Right kidney (tissue), 9 donors: ENCODE measurements around the gene MNS1.
"Not testable (repeated sequence)": the region's sequence is repeated elsewhere in the genome, so short reads cannot be mapped to it uniquely, and the experiment has no call there.

ENCODE experiments used
- DNase-seq: peaks from one replicate; pipeline ENCODE4 v3.0.0-alpha.2; 2016
- long read RNA-seq, 8 donors: transcript quantifications; one replicate each; lab custom pipeline, GENCODE V29; 2026

The MNS1 gene
- long read RNA-seq, donor 1, partial matches to known transcripts: 43 of 48 reads
- long read RNA-seq, donor 1, other reads (novel, unspliced or antisense): 0 of 48 reads
- long read RNA-seq, donor 2, partial matches to known transcripts: 14 of 15 reads
- long read RNA-seq, donor 2, other reads (novel, unspliced or antisense): 0 of 15 reads
- long read RNA-seq, donor 3, partial matches to known transcripts: 18 of 21 reads
- long read RNA-seq, donor 3, other reads (novel, unspliced or antisense): 0 of 21 reads
- long read RNA-seq, donor 4, partial matches to known transcripts: 13 of 16 reads
- long read RNA-seq, donor 4, other reads (novel, unspliced or antisense): 0 of 16 reads
- long read RNA-seq, donor 5, partial matches to known transcripts: 13 of 18 reads
- long read RNA-seq, donor 5, other reads (novel, unspliced or antisense): 0 of 18 reads
- long read RNA-seq, donor 6, partial matches to known transcripts: 17 of 18 reads
- long read RNA-seq, donor 6, other reads (novel, unspliced or antisense): 0 of 18 reads
- long read RNA-seq, donor 7: 0 reads
- long read RNA-seq, donor 8, partial matches to known transcripts: 18 of 22 reads
- long read RNA-seq, donor 8, other reads (novel, unspliced or antisense): 0 of 22 reads

GRCh38 chr15:56464893-56465520 lies at the start of gene MNS1:
Gene MNS1 (minus strand): TSS chr15:56465137. CDS start chr15:56464972, 165 bp downstream.
- peak; percentile 82 for DNase-seq

- no peak for DNase-seq
Observed at GRCh38 chr15:56496635-56497034, 31.7 kb upstream of the MNS1 start.

GRCh38 chr15:56495533-56495932 lies 30.6 kb upstream of the MNS1 start:
- DNase-seq: no peak

GRCh38 chr15:56495053-56495452 lies 30.1 kb upstream of the MNS1 start:
- DNase-seq: no peak

- DNase-seq: no peak
Observed at GRCh38 chr15:56492791-56493555, 28.0 kb upstream of the MNS1 start.

GRCh38 chr15:56492236-56492635 lies 27.3 kb upstream of the MNS1 start:
- DNase-seq: no peak

- DNase-seq: peak; percentile 19
Observed at GRCh38 chr15:56491110-56491722, 26.3 kb upstream of the MNS1 start.

- DNase-seq: no peak
Observed at GRCh38 chr15:56490461-56490860, 25.5 kb upstream of the MNS1 start.

- DNase-seq: not testable (repeated sequence)
Observed at GRCh38 chr15:56486206-56486605, 21.3 kb upstream of the MNS1 start.

- DNase-seq: not testable (repeated sequence)
Observed at GRCh38 chr15:56485426-56485825, 20.5 kb upstream of the MNS1 start.

- no peak for DNase-seq
Observed at GRCh38 chr15:56484287-56484686, 19.4 kb upstream of the MNS1 start.

GRCh38 chr15:56475351-56475750 lies 10.4 kb upstream of the MNS1 start:
- DNase-seq: no peak

- DNase-seq: no peak
Observed at GRCh38 chr15:56473017-56473416, 8.1 kb upstream of the MNS1 start.

- no peak for DNase-seq
Observed at GRCh38 chr15:56472278-56472677, 7.3 kb upstream of the MNS1 start.

- DNase-seq: no peak
Observed at GRCh38 chr15:56471440-56472069, 6.6 kb upstream of the MNS1 start.

GRCh38 chr15:56469483-56469882 lies 4.5 kb upstream of the MNS1 start:
- no peak for DNase-seq

- DNase-seq: no peak
Observed at GRCh38 chr15:56468401-56468800, 3.5 kb upstream of the MNS1 start.

- no peak for DNase-seq
Observed at GRCh38 chr15:56467616-56468015, 2.7 kb upstream of the MNS1 start.

- no peak for DNase-seq
Observed at GRCh38 chr15:56460947-56461346, 4.0 kb downstream of the MNS1 start.

GRCh38 chr15:56460071-56460470 lies 4.9 kb downstream of the MNS1 start:
- DNase-seq: no peak

- DNase-seq: no peak
Observed at GRCh38 chr15:56459096-56459495, 5.8 kb downstream of the MNS1 start.

- no peak for DNase-seq
Observed at GRCh38 chr15:56456229-56456628, 8.7 kb downstream of the MNS1 start.
